WTC11 (cell line): ENCODE results near the gene CFAP298.

Experiments used
- ATF3 ChIP-seq: sonication (generic); formaldehyde crosslinking; conservative IDR thresholded peaks from 2 replicates; pipeline ENCODE4 v1.8.1; 2022; ENCODE audit warnings: mild to moderate bottlenecking, missing genetic modification reagents
- CBFB ChIP-seq: sonication (generic); formaldehyde crosslinking; IDR thresholded peaks from 2 replicates; pipeline ENCODE4 v1.8.1; 2022; ENCODE audit warnings: mild to moderate bottlenecking, low read depth, missing genetic modification reagents
- CREM ChIP-seq: sonication (generic); formaldehyde crosslinking; IDR thresholded peaks from 2 replicates; pipeline ENCODE4 v1.8.1; 2022; ENCODE audit warnings: mild to moderate bottlenecking, missing genetic modification reagents, moderate library complexity
- CTCF ChIP-seq: fragments of 200-600 bp; IDR thresholded peaks from 2 replicates; pipeline ENCODE4 v1.8.0; 2022; ENCODE audit warnings: antibody characterized with exemption
- ESRRA ChIP-seq: sonication (generic); formaldehyde crosslinking; IDR thresholded peaks from 2 replicates; pipeline ENCODE4 v1.8.1; 2022; ENCODE audit warnings: mild to moderate bottlenecking, missing genetic modification reagents, borderline replicate concordance
- HMGA2 ChIP-seq: fragments of 250-450 bp; sonication (Bioruptor Pico); IDR thresholded peaks from 2 replicates; pipeline ENCODE4 v1.4.0; 2021; ENCODE audit warnings: mild to moderate bottlenecking, moderate library complexity
- HMGXB4 ChIP-seq: sonication (generic); formaldehyde crosslinking; IDR thresholded peaks from 2 replicates; pipeline ENCODE4 v1.8.1; 2023; ENCODE audit warnings: mild to moderate bottlenecking, moderate library complexity, missing genetic modification reagents
- MXD4 ChIP-seq: fragments of 250-450 bp; sonication (Bioruptor Pico); IDR thresholded peaks from 2 replicates; pipeline ENCODE4 v1.8.0; 2021; ENCODE audit warnings: mild to moderate bottlenecking, moderate library complexity, borderline replicate concordance
- PREB ChIP-seq: sonication (generic); formaldehyde crosslinking; IDR thresholded peaks from 2 replicates; pipeline ENCODE4 v1.8.1; 2022; ENCODE audit warnings: mild to moderate bottlenecking, missing genetic modification reagents, moderate library complexity, borderline replicate concordance
- SMAD3 ChIP-seq: sonication (generic); formaldehyde crosslinking; IDR thresholded peaks from 2 replicates; pipeline ENCODE4 v1.8.0; 2022; ENCODE audit warnings: missing genetic modification reagents, mild to moderate bottlenecking, borderline replicate concordance
- TEAD4 ChIP-seq: sonication (generic); formaldehyde crosslinking; IDR thresholded peaks from 2 replicates; pipeline ENCODE4 v1.8.0; 2022; ENCODE audit warnings: mild to moderate bottlenecking, missing genetic modification reagents

GRCh38 chr21:32599091-32599490 is 13.1 kb downstream of the CFAP298 start:
- TF ChIP-seq CBFB (CRISPR knock-in tag) (no peak), HMGA2 (CRISPR knock-in tag) (no peak), MXD4 (CRISPR knock-in tag) (no peak), CTCF (no peak), CREM (CRISPR knock-in tag) (no peak), ATF3 (CRISPR knock-in tag) (no peak), PREB (CRISPR knock-in tag) (no peak), ESRRA (CRISPR knock-in tag) (no peak), TEAD4 (CRISPR knock-in tag) (no peak), SMAD3 (CRISPR knock-in tag) (no peak), HMGXB4 (CRISPR knock-in tag) (no peak)
